Stimulated activated CD4-positive, alpha-beta T cell treated with anti-CD3 and anti-CD28 coated beads, Interleukin-4, amount 100 ng/mL, for 48 hours (primary cell): Measurements from ENCODE around the gene KLHDC8B.
A peak's percentile ranks its signal among the peaks of the same experiment; 100 is the strongest.

Source experiments
- DNase-seq, 2 donors: peaks; one replicate each; pipeline ENCODE4 v3.0.0-alpha.2; 2020; ENCODE audit warnings: low read depth in 2 of 2

The KLHDC8B gene

DNA sequence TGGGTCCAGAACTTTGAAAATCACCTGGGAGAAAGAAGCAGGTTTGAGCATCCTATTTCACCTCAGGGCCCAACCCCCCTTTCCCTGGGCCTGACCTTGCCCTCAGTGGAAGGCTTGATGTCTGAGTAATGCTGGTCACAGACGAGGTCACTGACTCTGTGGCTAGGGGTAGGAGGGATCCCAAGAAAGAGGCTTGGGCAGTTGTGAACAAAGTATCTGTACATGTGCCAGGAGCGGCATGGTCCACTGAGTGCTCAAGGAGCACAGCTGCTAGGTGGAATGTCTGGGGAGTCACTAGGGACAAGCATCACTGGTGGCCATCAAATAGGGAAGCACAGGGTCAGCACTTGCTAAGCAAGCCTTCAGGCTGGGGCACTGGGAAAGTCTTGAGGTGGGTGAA, 12.6 kb upstream of the KLHDC8B start:
- no peak for DNase-seq

DNA sequence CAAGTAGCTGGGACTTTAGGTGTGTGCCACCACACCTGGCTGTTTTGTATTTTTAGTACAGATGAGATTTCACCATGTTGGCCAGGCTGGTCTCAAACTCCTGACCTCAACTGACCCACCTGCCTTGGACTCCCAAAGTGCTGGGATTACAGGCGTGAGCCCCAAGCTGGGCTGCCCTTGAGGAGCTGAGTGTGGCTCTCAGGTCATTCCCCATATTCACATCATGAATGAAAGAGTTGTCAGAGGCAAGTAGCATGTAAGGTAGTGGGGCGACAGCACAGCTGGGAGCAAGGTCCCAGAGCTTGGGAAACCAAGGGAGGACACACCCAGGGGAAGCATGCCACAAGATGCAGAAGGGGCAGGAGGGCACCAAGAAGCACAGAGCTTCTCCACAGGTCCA, 10.2 kb upstream of the KLHDC8B start:
- DNase-seq: no peak

DNA sequence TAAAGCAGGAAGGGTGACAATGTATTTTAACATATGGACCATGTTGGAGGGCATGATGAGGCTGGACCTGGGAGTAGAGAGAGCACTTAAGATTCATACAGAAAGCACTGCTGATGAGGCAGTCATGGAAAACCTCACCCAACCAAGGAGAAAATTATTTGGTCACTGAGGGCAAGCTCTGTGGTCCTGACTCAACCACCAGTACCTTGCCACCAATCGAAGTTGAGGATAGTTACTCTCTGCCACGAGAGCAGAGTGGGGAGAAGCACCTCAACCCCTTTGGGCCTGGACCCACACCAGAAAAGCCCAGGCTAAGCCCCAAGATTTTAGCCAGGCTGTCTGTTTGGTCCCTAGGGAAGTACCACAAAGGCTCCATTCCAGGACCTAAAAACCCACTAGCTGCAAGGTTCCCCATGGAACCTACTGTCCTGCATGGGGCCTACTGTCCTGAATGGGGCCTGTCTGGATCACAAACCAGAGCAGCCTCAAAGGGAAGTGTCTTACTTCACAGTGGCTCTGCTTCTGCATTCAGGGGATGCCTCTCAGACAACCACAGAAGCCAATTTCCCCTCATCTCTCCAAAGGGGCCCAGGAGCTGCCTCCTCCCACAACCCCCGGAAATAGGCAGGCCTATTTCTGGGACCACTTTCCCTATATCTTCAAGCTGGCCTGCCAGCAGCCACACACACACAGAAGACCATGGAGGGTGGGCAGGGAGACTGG, 9.4 kb upstream of the KLHDC8B start:
- DNase-seq: no peak

DNA sequence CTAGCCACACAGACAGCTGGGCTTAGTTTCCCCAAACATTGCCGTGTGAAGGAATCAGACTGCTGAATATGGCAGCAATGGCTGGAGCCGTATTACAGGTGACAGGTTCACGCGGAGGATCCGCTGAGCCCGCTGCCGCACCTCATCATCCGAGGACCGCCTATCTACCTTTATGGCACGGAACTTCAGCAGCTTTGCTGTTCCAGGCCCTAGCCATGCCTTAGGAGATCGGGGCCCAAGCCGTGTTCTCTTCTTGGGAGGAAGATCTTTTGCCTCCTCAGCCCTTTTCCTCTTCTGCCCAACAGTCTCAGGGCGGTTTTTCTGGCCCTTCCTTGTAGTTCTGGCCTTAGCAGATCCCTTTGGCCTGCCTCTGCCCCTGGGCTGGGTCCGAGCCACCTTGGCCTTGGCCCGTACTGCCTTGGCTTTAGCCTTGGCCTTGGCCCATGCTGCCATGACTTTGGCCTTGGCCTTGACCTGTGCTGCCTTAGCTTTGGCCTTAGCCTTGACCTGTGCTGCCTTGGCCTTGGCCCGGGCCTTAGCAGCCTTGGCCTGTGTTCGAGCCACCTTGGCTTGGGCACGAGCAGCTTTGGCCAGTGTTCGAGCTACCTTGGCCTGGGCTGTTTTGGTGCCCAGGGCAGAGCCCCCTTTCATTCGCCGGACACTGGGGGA, 8.5 kb upstream of the KLHDC8B start:
- no peak for DNase-seq

DNA sequence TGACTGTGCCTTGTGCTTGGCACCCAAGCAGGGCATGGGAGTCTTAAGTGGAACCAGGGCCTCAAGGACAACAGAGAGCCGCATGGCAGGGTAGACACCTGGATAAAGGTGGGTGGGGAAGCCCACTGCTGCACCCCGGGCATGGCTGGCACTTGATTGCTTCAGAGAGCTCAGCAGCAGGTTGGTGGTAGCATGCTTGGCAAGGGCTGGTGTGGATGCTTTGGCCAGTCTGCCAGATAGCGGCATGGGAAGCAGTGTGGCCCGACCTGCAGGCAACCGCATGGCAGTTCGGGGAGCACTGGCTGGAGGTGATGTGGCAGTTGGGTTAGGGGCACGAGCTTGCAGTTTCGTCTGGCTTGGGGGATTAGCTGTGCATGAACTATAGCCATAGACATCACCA, 7.8 kb upstream of the KLHDC8B start:
- DNase-seq: no peak

DNA sequence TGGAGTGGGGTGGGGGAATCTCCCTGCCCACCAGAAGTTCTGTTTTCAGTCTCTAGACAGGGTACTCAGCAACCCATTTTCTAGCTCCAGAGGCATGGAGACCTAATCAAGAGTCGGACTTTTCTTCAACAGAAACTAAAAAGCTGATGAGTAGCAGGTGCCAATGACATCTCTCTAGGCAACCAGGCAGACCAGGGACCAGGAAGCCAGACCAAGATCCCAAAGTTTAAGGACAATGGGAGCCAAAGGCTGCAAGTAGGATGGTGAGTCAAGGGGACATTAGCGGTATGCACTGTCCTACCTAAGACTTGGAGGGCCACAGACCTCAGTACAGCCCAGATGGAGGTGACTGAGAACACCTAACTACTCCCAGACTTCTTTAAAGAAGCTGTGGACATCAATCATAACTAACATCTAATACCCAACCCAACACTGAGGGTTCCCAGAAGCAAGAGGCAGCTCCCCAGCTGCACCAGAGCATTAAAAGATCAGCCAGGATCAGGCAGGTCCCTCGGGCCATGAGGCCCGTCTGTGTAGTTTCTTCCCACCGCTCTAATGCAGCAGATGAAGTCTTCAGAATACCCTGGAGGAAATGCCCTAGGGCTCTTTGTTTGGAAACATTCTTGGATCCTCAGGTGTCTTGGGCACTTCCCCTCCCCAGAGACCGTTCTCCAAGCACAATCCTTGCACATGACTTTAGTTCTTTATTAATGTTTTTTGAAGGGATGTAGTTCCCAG, 6.2 kb upstream of the KLHDC8B start:
- no peak for DNase-seq

DNA sequence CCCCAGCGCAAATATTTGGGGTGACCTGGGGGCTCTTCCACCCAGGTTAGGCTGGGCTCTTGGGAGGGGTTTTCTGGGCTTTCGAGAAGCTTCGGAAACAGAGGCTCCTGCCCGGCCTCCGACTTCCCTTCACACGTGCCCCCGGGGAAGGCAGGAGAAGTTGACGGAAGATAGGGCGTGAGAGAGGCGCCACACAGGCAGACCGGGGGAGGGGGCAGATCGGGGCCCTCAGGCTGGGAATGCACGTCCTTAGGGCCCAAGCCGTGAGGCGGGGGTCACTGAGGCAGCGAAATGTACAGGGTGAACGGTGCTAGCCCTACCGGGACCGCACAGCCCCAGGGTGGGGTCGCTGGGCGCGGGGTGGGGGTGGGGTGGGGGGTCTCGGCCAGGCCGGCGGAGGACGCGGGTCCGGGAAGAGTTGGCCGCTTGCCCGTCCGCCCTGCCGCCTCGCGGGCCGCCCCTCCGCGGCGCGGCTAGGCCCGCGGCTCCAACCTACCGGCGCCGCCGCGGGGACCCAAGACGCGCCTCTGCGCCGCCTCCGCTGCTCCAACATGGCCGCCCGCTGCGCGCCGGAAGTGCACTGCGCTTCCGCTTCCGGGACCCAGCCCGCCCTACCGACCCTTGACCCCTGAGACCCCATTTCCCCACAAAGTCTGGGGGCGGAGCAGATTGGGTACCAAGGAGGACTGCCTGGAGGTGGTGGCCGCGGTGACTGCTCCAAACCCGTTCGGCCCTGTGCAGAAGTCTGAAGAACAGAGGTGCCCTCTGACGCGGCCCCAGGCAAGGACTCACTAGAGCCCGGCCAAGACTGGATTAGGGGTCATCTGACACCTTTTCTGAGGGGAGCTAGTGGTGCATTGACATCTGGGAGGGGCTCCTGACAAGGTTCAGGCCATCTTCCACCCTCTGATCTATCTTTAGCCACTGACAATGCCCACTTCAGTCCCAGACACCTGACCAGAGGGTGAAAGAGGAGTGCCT, 5.3 kb upstream of the KLHDC8B start, which contains the start of gene CCDC71:
TSS of gene CCDC71 (minus strand) at position 561 of the 981 bp plus-strand sequence. CDS start 2,123 bp downstream, outside the sequence.
- peak; percentile 65 to 72 for DNase-seq

DNA sequence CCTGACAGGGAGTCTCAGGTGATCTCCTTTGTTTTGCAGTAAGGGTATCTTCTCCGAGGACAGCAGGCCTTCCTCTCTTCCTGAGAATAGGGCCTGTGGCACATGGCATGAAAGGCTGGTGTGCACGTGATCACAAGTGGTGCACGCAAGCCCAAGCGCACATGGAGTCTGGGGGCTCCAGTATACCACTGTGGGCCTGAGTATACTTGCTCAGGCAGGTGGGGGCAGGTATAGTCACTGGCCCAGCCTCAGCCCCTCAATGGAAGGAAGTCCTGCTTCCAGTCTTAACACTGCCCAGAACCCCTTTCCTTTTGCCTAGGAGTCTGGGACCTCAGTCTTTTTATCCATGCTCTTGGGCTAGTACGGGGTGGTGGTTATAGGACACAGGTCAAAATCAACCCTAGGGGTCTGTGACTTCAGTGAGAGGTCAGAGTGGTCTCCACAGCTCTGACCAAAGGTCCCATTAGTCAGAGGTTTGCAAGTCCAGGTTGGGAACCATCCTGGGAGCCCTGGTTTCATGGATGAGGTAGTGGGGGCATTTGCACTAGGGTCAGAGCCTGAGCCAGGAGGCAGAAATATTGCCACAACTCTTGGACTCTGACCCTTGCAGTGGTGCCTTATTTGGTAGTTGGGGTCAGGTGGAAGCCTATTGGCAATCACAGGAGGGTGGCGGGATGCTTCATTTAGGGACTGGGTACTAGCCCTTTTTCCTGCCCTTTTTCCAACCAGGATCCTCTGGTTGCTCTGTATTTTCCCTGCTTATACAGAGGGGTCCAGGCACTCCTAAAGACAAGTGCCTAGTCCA, 4.4 kb upstream of the KLHDC8B start:
- no peak for DNase-seq

DNA sequence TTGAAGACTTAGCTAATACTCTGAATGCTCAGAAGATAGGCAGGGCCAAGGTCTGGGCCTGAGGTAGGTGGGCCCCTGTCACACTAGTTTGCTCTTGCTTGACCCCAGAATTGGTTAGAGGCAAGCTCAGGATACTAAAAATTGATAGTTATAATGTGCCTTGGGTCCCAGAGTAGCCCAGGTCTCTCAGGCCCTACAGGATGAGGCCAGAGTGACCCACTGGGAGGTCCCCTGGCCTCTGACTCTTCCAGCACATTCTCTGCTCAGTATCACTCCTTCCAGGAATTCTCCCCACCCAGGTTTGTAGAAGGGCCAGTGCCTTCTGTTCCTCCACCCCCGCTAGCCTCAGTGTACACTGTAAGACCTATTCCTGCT, 667 bp upstream of the KLHDC8B start:
- no peak for DNase-seq

DNA sequence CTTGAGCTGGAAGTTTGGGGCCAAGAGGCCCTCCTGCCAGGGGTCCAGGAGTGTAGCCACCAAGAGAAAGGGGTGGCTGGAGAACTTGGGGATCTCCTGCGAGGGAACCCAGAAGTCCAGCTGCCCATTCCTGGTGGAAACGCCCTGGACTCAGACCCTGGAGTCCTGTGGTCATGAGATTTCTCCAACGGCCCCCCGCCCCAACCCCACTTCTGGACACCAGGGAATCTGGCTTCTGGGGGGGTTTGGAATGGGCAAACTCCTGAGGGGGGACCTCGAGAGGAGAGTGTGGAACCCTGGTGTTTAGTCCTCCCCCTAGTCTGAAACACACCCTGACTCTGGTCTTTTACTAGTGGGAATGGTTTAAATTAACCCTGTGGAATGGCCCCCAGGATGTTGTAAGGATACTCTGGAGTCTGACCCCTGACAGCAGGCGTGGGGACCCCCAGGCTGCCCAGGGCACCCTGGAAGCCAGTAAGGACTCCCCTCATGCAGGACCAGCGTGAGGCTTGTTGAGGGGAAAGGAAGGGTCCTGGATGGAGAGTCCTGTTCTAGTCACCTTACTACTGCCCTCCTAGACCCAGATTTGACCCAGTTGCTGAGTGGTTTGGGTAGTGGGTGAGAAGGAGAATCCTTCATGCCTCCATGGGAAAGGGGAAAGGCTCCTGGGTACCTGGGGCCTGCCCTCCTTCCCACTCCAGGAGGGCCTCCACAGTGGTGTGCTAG, 540 bp downstream of the KLHDC8B start:
- no peak for DNase-seq

DNA sequence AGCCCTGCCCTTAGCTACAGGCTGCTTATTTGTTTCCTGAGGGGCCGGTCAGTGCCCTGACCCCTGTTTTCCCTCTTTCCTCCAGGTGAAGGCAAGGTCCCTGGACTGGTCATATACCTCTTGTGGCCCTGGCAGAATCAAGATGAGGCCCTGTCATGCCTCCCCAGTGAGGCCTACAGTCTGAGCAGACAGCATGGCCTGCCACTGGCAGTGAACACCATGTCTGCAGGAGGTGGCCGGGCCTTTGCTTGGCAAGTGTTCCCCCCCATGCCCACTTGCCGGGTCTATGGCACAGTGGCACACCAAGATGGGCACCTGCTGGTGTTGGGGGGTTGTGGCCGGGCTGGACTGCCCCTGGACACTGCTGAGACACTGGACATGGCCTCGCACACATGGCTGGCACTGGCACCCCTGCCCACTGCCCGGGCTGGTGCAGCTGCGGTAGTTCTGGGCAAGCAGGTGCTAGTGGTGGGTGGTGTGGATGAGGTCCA, 1.2 kb downstream of the KLHDC8B start:
- DNase-seq: no peak

DNA sequence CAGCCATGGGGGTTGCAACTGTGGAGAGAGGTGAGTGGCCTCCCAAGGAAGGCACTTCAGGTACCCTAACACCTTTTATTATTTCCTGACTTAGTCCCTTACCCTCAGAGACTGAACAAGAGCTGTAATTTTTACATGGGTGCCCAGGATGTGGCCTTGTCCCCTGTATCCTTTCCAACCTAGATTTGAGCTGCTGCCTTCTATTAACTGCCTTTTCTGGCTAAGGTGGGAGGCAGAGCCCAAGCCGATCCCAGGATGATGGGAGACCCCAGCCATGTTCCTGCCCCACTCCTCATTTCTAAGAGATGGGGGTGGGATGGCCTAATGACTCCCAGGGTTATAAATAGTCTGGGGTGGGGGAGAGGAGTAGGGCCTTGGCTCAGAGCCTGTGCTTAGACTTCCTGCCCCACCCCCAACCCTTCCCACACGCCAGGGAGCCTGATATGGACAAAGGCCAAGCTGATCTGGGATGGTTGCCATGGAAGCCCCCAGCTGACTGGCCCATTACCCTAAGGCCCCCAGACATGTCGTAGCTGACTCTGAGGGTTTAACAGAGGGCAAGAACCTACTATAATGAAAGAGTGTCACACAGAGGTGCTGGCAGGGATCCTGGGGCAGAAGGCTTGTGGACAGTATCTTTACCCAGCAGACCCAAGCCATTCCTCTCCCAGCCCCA, 1.9 kb downstream of the KLHDC8B start:
- no peak for DNase-seq

DNA sequence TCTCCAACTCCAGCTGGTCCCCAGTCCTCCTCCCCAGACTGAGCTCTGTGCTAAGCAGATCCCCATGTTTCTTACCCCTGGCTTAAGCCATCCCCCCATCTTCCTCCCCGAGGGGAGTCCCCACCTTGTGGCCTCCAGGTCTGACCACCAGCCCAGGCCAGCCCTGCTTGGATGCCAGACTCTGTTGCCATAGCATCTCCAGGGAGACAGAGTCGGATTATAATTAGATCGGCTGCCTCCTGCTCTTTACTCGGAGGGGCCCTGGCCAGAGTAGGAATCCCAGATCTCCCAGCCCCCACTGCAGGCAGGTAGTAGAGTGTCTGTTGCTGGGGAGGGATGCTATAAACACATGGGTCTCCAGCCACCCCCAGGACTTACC, 2.4 kb downstream of the KLHDC8B start:
- DNase-seq: no peak

DNA sequence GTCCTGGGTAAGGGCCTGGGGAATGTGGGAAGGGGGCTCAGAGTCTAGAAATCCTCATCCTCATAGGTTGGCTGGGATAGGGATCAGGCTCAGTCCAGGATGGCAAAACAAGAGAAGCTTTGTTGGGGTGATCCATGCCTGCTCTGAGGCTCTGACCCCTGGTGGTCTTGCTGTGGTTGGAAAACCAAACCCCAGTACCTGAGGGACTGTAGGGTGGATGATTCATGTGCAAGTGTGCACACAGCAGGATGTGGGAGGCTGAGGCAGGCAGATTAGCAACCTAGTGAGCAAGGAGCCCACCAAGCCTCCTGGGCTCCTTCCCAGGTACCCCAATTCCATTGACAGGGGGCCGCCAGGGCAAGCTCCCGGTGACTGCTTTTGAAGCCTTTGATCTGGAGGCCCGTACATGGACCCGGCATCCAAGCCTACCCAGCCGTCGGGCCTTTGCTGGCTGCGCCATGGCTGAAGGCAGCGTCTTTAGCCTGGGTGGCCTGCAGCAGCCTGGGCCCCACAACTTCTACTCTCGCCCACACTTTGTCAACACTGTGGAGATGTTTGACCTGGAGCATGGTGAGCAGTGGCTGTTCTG, 3.1 kb downstream of the KLHDC8B start:
- DNase-seq: no peak

DNA sequence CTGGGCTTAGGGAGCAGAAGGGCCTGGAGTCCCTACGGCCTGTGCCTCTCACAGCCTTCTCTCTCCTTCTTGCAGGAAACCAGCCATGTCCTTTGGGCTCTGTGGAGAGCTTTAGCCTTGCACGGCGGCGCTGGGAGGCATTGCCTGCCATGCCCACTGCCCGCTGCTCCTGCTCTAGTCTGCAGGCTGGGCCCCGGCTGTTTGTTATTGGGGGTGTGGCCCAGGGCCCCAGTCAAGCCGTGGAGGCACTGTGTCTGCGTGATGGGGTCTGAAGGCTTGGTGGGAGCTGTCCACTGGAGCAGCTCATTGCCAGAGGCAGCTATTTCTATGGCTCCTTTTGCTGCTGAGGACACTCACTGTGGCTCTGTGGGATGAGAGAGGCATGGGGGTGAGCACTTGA, 4.1 kb downstream of the KLHDC8B start:
- DNase-seq: no peak

DNA sequence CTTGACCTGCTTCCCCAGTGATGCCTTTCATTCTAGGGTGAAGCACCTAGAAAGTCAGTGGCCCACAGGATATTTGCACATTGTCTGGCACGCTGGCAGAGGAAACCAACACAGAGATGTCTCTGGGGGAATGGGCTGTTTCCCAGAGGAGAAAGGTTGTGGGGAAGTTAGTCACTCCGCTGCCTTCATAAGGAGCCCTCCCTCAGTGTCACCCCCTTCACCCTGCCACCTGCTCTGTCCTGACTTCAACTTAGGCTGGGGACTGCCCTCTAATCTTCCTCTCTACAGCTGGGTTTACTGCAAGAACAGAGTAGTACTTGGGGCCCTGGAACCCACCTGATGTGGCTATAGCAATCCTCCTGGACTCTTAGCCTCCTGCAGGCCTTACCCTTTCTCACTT, 5.7 kb downstream of the KLHDC8B start:
- no peak for DNase-seq

DNA sequence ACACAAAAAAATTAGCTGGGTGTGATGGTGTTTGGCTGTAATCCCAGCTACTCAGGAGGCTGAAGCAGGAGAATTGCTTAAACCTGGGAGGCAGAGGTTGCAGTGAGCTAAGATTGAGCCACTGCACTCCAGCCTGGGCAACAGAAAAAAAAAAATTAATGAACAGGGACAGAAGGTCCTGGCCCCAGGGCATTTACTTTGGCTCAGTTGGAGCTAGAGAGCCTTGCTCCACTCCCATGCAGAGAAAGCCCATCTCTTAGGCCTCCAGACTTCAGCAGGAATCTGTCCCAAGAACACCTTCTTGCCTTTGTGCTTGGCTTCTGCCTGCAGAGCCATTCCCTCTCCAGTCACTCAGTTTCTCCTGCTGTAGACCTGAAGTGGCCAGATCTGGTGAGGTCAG, 8.7 kb downstream of the KLHDC8B start:
- DNase-seq: no peak

DNA sequence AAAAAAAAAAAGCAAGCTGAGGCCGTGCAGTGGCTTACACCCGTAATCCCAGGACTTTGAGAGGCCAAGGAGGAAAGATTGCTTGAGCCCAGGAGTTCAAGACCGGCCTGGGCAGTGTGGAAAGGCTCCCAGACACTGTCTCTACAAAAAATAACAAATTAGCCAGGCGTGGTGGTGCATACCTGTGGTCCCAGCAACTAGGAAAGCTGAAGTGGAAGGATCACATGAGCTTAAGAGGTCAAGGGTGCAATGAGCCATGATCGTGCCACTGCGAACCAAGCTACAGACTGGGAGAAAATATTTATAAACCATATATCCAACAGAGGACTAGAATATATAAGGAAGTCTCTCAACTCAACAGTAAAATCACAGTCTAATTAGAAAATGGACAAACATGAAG, 10.0 kb downstream of the KLHDC8B start:
- DNase-seq: no peak

DNA sequence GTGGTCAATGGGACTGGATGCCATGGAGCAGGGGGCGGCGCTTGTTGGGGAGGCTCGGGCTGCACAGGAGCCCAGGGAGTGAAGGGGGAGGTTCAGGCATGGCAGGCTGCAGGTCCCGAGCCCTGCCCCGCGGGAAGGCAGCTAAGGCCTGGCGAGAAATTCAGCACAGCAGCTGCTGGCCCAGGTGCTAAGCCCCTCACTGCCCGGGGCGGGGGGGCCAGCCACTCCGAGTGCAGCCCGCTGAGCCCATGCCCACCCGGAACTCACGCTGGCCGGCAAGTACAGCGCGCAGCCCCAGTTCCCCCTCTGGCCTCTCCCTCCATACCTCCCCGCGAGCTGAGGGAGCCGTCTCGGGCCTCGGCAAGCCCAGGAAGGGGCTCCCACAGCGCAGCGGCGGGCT, 11.3 kb downstream of the KLHDC8B start:
- no peak for DNase-seq
